HCT116 (cell line): Measurements from ENCODE around the gene BFSP1. TPM values are rescaled to one million over a fixed set of nuclear protein-coding genes. Genes with fewer than 3 reads are reported as not detected.

Experiments used
- ATAC-seq: fragments of 200-7000 bp; cut with Tn5 transposase; 2 replicates; pipeline ENCODE4 v1.9.1; 2020; ENCODE audit warnings: mild to moderate bottlenecking, moderate library complexity
- BruUV-seq: library from RNA; stranded (reverse); fragments of 400-500 nt; replicated peaks from 2 replicates; lab custom pipeline; 2021; lab: Mats Ljungman, UMichigan
- CTCF ChIA-PET: fragments of 300-600 bp; sonication (Branson Sonifier 250); formaldehyde crosslinking; loops from one replicate; lab custom pipeline; 2021; ENCODE audit warnings: antibody characterized with exemption; lab: Charles Lee
- POLR2A ChIA-PET: fragments of 300-600, 350-600 bp; sonication (Branson Sonifier 250); formaldehyde crosslinking; loops from one replicate; lab custom pipeline; 2021; ENCODE audit warnings: antibody characterized with exemption; lab: Charles Lee
- RAD21 ChIA-PET, 2 experiments: fragments of 300-600 bp; sonication (Branson Sonifier 250); formaldehyde crosslinking; loops; one replicate each; lab custom pipeline; 2023; ENCODE audit warnings: low total read pairs in 2 of 2; ENCODE audit not compliant: uncharacterized antibody in 2 of 2, unreplicated experiment in 2 of 2, low non-redundant PET in 1 of 2; lab: Charles Lee
- DNase-seq: peaks from one replicate; pipeline ENCODE4 v3.0.0-alpha.2; 2010; ENCODE audit warnings: low read depth, low spot score
- H2AFZ ChIP-seq: fragments of 200-600 bp; shearing (Covaris generic), sonication (generic); 2 replicates; pipeline ENCODE4 v1.6.1; 2017; ENCODE audit warnings: low read depth, mixed run types, mixed read lengths, antibody characterized with exemption, low read length; ENCODE audit not compliant: poor library complexity, severe bottlenecking
- H3K27ac ChIP-seq: 2 replicates; pipeline ENCODE4 v1.5.1; 2012; ENCODE audit warnings: low read depth, low read length
- H3K27me3 ChIP-seq: fragments of 200-600 bp; sonication (generic); 2 replicates; pipeline ENCODE4 v1.6.1; 2016; ENCODE audit warnings: mixed run types, low read length, mixed read lengths; ENCODE audit not compliant: insufficient read depth
- H3K36me3 ChIP-seq, 2 experiments: fragments of 200-500 bp in 1 of 2; fragments of 200-600 bp in 1 of 2; sonication (Bioruptor generic) in 1 of 2; sonication (generic) in 1 of 2; 2 replicates each; pipeline versions ENCODE4 v1.5.1 to v1.6.1; 2014 to 2016; ENCODE audit warnings: low read length in 2 of 2, inconsistent platforms in 1 of 2, mixed read lengths in 1 of 2, mixed run types in 1 of 2; ENCODE audit not compliant: insufficient read depth in 2 of 2, control insufficient read depth in 1 of 2
- H3K4me1 ChIP-seq, 2 experiments: fragments of 200-600 bp in 1 of 2; sonication (generic) in 1 of 2; 2 replicates each; pipeline versions ENCODE4 v1.5.1 to v1.6.1; 2012 to 2017; ENCODE audit warnings: low read length in 2 of 2, inconsistent platforms in 1 of 2, mild to moderate bottlenecking in 1 of 2, mixed read lengths in 1 of 2, mixed run types in 1 of 2, moderate library complexity in 1 of 2; ENCODE audit not compliant: insufficient read depth in 2 of 2, control insufficient read depth in 1 of 2
- H3K4me2 ChIP-seq: fragments of 200-600 bp; sonication (generic); 2 replicates; pipeline ENCODE4 v1.6.1; 2017; ENCODE audit warnings: mixed run types, low read length, mixed read lengths
- H3K4me3 ChIP-seq, 2 experiments: fragments of 200-600 bp in 1 of 2; sonication (generic) in 1 of 2; replicated peaks in 1 of 2; 2 replicates each; pipeline ENCODE4 v1.5.1; 2011 to 2016; ENCODE audit warnings: low read length in 2 of 2, control low read depth in 1 of 2, low read depth in 1 of 2, mild to moderate bottlenecking in 1 of 2, mixed read lengths in 1 of 2, mixed run types in 1 of 2
- H3K79me2 ChIP-seq: fragments of 200-600 bp; sonication (generic); 2 replicates; pipeline ENCODE4 v1.6.1; 2017; ENCODE audit warnings: mild to moderate bottlenecking, mixed run types, low read length, moderate library complexity, mixed read lengths; ENCODE audit not compliant: insufficient read depth
- H3K9ac ChIP-seq: fragments of 200-600 bp; sonication (generic); 2 replicates; pipeline ENCODE4 v1.6.1; 2016; ENCODE audit warnings: low read length, mixed read lengths
- H3K9me2 ChIP-seq: fragments of 200-600 bp; sonication (generic), shearing (Covaris generic); 2 replicates; pipeline ENCODE4 v1.6.1; 2017; ENCODE audit warnings: mixed run types, mild to moderate bottlenecking, moderate library complexity; ENCODE audit not compliant: insufficient read depth
- H3K9me3 ChIP-seq, 2 experiments: fragments of 200-500 bp in 1 of 2; fragments of 200-600 bp in 1 of 2; sonication (Bioruptor generic) in 1 of 2; sonication (generic) in 1 of 2; 2 replicates each; pipeline ENCODE4 v1.6.1; 2014 to 2017; ENCODE audit warnings: low read length in 2 of 2, mixed read lengths in 2 of 2, inconsistent platforms in 1 of 2, low read depth in 1 of 2, mild to moderate bottlenecking in 1 of 2, mixed run types in 1 of 2, moderate library complexity in 1 of 2; ENCODE audit not compliant: control insufficient read depth in 1 of 2, insufficient read depth in 1 of 2
- H4K20me1 ChIP-seq: fragments of 200-600 bp; sonication (generic), shearing (Covaris generic); 2 replicates; pipeline ENCODE4 v1.6.1; 2017; ENCODE audit warnings: mixed run types, mild to moderate bottlenecking, moderate library complexity; ENCODE audit not compliant: insufficient read depth
- CBX3 ChIP-seq: IDR thresholded peaks from 2 replicates; pipeline ENCODE4 v1.6.1; 2012; ENCODE audit warnings: low read depth
- CEBPB ChIP-seq: IDR thresholded peaks from 2 replicates; pipeline ENCODE4 v1.6.1; 2012; ENCODE audit warnings: low read depth
- EZH2 ChIP-seq: fragments of 200-600 bp; sonication (generic); IDR thresholded peaks from 2 replicates; pipeline ENCODE4 v1.6.1; 2017; ENCODE audit warnings: antibody characterized with exemption, mixed run types
- EZH2phosphoT487 ChIP-seq: fragments of 200-600 bp; IDR thresholded peaks from 2 replicates; pipeline ENCODE4 v1.6.1; 2018; ENCODE audit warnings: antibody characterized with exemption, borderline replicate concordance
- FOSL1 ChIP-seq: IDR thresholded peaks from 2 replicates; pipeline ENCODE4 v1.6.1; 2012; ENCODE audit warnings: low read depth
- JUND ChIP-seq: IDR thresholded peaks from 2 replicates; pipeline ENCODE4 v1.6.1; 2012
- POLR2A ChIP-seq: IDR thresholded peaks from 2 replicates; pipeline ENCODE4 v1.7.0; 2011; ENCODE audit warnings: borderline replicate concordance; ENCODE audit not compliant: insufficient read depth, insufficient read length; ENCODE audit errors: extremely low read depth
- POLR2AphosphoS5 ChIP-seq: IDR thresholded peaks from 2 replicates; pipeline ENCODE4 v1.6.1; 2011; ENCODE audit warnings: mild to moderate bottlenecking, low read depth, low read length, moderate library complexity
- RAD21 ChIP-seq: IDR thresholded peaks from 2 replicates; pipeline ENCODE4 v1.6.1; 2012; ENCODE audit warnings: low read depth, mild to moderate bottlenecking
- SIN3A ChIP-seq: IDR thresholded peaks from 2 replicates; pipeline ENCODE4 v1.6.1; 2012; ENCODE audit warnings: low read depth
- SP1 ChIP-seq: IDR thresholded peaks from 2 replicates; pipeline ENCODE4 v1.6.1; 2012; ENCODE audit warnings: low read depth
- SRF ChIP-seq: IDR thresholded peaks from 2 replicates; pipeline ENCODE4 v1.6.1; 2012; ENCODE audit warnings: low read depth
- YY1 ChIP-seq: IDR thresholded peaks from 2 replicates; pipeline ENCODE4 v1.6.1; 2011; ENCODE audit warnings: low read length, low read depth, moderate library complexity, mild to moderate bottlenecking; ENCODE audit not compliant: insufficient replicate concordance; ENCODE audit errors: extremely low read depth
- ZFX ChIP-seq: fragments of 450-650 bp; IDR thresholded peaks from 2 replicates; pipeline ENCODE4 v1.6.1; 2017
- ZNF274 ChIP-seq: fragments of 200-500 bp; sonication (Bioruptor generic); IDR thresholded peaks from 2 replicates; pipeline ENCODE4 v1.6.1; 2014; ENCODE audit warnings: mild to moderate bottlenecking, low read depth, low read length, inconsistent platforms
- intact Hi-C: fragments of 100-400 bp; cut with micrococcal nuclease; formaldehyde crosslinking; loops from 2 replicates; pipeline ENCODE4 v1.10.0; 2022
- total RNA-seq: library from RNA; stranded (reverse); gene quantifications from one replicate; pipeline ENCODE4 v1.2.1, GENCODE V29; 2021; ENCODE audit not compliant: unreplicated experiment
- TF ChIP-seq, protein P1 (sequence below): IDR thresholded peaks from 2 replicates; pipeline ENCODE4 v1.6.1; 2011; ENCODE audit warnings: mild to moderate bottlenecking, low read length, moderate library complexity; ENCODE audit not compliant: insufficient replicate concordance; ENCODE audit errors: extremely low read depth
- TF ChIP-seq, protein P2 (sequence below): IDR thresholded peaks from 2 replicates; pipeline ENCODE4 v1.6.1; 2012; ENCODE audit warnings: low read depth
- TF ChIP-seq, protein P3 (sequence below): IDR thresholded peaks from 2 replicates; pipeline ENCODE4 v1.6.1; 2012
- TF ChIP-seq, protein P4 (sequence below): IDR thresholded peaks from 2 replicates; pipeline ENCODE4 v1.6.1; 2012
- TF ChIP-seq, protein P5 (sequence below), 3 experiments: fragments of 200-600 bp in 1 of 3; sonication (generic) in 1 of 3; IDR thresholded peaks in 2 of 3; conservative IDR thresholded peaks in 1 of 3; 2 replicates each; pipeline ENCODE4 v1.5.1; 2012 to 2017; ENCODE audit warnings: low read depth in 2 of 3, low read length in 2 of 3, antibody characterized with exemption in 1 of 3, borderline replicate concordance in 1 of 3, control low read depth in 1 of 3, mild to moderate bottlenecking in 1 of 3, mixed read lengths in 1 of 3, mixed run types in 1 of 3, moderate library complexity in 1 of 3; ENCODE audit not compliant: insufficient read depth in 1 of 3

The BFSP1 gene
- total RNA-seq, 1 experiment from 2014 or later, result 8.8 TPM

DNA sequence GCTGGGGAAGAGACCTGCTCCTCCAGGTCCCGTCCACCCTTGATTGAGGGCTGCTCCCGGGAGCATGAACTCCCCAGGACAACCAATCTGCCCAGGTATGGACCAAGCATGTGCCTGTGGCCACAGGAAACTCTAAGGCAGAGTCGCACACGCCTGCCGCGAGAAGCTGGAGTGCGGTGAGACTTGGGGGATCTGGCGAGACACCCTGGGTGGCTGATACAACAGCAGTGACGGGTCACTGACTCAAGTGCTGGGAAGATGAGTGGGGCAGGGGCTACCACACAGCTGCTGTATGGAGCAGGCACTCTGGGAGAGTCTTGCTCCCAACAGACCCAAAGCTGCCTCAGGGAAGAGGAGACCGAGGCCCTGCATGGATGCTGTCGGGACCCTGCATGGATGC is 40.1 kb downstream of the BFSP1 start (continued):
- no peak for TF ChIP-seq CEBPB
- TF ChIP-seq, all 23 proteins: peak for 0

DNA sequence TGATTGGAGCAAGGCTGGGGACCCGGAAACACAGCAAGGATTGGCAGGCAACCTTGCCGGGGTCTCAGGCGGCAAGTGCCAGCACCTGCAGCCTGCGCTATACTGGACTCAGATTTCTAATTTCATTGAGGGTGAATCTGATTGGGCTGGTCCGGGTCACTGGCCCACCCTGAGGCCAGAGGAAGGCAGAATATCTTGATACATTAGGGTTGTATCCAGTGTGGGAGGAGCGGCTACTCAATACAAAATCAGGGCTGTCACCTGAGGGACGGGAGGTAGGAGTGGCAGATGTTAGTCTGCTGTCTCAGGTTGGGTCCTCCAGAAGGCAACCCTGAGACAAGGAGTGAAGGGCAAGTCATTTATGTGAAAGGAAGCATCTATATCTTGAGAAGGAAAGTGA is 40.7 kb downstream of the BFSP1 start:
- ChIA-PET POLR2A (no interaction called here), RAD21 (no interaction called here), CTCF (no interaction called here)

More for the DNA sequence above, 40.7 kb downstream of the BFSP1 start:
- H3K9me2 ChIP-seq, result no peaks in the 10 kb centered on the region
- intact Hi-C loops, result no loop called here
- no peak for DNase-seq
- no peak overlapping the region for H3K4me2 ChIP-seq
- H3K9ac ChIP-seq, result no peak overlapping the region
- H3K27ac ChIP-seq, result no peak overlapping the region
- BruUV-seq, result no TSS peak
- no peaks in the 10 kb centered on the region; the same call in 1 of the 2 replicates for H3K27me3 ChIP-seq
- no peaks in the 10 kb centered on the region for H4K20me1 ChIP-seq
- no peaks in the 10 kb centered on the region for H3K4me1 ChIP-seq
- H2AFZ ChIP-seq, result no peak overlapping the region
- no peak for TF ChIP-seq CBX3
- no peak for TF ChIP-seq ZFX
- no peak for TF ChIP-seq SIN3A
- no peak for TF ChIP-seq RAD21
- TF ChIP-seq, protein P1, sequence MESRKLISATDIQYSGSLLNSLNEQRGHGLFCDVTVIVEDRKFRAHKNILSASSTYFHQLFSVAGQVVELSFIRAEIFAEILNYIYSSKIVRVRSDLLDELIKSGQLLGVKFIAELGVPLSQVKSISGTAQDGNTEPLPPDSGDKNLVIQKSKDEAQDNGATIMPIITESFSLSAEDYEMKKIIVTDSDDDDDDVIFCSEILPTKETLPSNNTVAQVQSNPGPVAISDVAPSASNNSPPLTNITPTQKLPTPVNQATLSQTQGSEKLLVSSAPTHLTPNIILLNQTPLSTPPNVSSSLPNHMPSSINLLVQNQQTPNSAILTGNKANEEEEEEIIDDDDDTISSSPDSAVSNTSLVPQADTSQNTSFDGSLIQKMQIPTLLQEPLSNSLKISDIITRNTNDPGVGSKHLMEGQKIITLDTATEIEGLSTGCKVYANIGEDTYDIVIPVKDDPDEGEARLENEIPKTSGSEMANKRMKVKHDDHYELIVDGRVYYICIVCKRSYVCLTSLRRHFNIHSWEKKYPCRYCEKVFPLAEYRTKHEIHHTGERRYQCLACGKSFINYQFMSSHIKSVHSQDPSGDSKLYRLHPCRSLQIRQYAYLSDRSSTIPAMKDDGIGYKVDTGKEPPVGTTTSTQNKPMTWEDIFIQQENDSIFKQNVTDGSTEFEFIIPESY, result no peak
- TF ChIP-seq POLR2A, result no peak
- no peak for TF ChIP-seq CEBPB
- no peak for TF ChIP-seq EZH2
- TF ChIP-seq SP1, result no peak
- TF ChIP-seq, protein P2, sequence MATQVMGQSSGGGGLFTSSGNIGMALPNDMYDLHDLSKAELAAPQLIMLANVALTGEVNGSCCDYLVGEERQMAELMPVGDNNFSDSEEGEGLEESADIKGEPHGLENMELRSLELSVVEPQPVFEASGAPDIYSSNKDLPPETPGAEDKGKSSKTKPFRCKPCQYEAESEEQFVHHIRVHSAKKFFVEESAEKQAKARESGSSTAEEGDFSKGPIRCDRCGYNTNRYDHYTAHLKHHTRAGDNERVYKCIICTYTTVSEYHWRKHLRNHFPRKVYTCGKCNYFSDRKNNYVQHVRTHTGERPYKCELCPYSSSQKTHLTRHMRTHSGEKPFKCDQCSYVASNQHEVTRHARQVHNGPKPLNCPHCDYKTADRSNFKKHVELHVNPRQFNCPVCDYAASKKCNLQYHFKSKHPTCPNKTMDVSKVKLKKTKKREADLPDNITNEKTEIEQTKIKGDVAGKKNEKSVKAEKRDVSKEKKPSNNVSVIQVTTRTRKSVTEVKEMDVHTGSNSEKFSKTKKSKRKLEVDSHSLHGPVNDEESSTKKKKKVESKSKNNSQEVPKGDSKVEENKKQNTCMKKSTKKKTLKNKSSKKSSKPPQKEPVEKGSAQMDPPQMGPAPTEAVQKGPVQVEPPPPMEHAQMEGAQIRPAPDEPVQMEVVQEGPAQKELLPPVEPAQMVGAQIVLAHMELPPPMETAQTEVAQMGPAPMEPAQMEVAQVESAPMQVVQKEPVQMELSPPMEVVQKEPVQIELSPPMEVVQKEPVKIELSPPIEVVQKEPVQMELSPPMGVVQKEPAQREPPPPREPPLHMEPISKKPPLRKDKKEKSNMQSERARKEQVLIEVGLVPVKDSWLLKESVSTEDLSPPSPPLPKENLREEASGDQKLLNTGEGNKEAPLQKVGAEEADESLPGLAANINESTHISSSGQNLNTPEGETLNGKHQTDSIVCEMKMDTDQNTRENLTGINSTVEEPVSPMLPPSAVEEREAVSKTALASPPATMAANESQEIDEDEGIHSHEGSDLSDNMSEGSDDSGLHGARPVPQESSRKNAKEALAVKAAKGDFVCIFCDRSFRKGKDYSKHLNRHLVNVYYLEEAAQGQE, result no peak
- TF ChIP-seq JUND, result no peak
- TF ChIP-seq, protein P3, sequence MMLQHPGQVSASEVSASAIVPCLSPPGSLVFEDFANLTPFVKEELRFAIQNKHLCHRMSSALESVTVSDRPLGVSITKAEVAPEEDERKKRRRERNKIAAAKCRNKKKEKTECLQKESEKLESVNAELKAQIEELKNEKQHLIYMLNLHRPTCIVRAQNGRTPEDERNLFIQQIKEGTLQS, result no peak
- no peak for TF ChIP-seq ZNF274
- TF ChIP-seq, protein P4, sequence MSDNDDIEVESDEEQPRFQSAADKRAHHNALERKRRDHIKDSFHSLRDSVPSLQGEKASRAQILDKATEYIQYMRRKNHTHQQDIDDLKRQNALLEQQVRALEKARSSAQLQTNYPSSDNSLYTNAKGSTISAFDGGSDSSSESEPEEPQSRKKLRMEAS, result no peak
- TF ChIP-seq POLR2AphosphoS5, result no peak
- TF ChIP-seq SRF, result no peak
- TF ChIP-seq EZH2phosphoT487, result no peak
- TF ChIP-seq YY1, result no peak
- TF ChIP-seq, protein P5, sequence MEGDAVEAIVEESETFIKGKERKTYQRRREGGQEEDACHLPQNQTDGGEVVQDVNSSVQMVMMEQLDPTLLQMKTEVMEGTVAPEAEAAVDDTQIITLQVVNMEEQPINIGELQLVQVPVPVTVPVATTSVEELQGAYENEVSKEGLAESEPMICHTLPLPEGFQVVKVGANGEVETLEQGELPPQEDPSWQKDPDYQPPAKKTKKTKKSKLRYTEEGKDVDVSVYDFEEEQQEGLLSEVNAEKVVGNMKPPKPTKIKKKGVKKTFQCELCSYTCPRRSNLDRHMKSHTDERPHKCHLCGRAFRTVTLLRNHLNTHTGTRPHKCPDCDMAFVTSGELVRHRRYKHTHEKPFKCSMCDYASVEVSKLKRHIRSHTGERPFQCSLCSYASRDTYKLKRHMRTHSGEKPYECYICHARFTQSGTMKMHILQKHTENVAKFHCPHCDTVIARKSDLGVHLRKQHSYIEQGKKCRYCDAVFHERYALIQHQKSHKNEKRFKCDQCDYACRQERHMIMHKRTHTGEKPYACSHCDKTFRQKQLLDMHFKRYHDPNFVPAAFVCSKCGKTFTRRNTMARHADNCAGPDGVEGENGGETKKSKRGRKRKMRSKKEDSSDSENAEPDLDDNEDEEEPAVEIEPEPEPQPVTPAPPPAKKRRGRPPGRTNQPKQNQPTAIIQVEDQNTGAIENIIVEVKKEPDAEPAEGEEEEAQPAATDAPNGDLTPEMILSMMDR (IDR thresholded peaks at IDR 0.05 in 2 of 3, conservative IDR thresholded peaks at IDR 0.05 in 1 of 3; ENCODE audit: borderline replicate concordance in 1 of 3, insufficient read depth in 1 of 3, low read depth in 2 of 3, low read length in 2 of 3), result no peak
- TF ChIP-seq FOSL1, result no peak
- H3K9me3 ChIP-seq, result no peaks in the 10 kb centered on the region
- no peaks in the 10 kb centered on the region for H3K79me2 ChIP-seq
- no peak overlapping the region for H3K4me3 ChIP-seq
- no peak for ATAC-seq
- H3K36me3 ChIP-seq, result no peaks in the 10 kb centered on the region; a peak in 1 of 4 replicates
